ENCODE results near the gene CENPH.

GRCh38 chr5:69188811-69189161 is 597 bp upstream of the CENPH start:
- TF ChIP-seq GATA2 (IDR thresholded peaks at IDR 0.05; ENCODE audit: low read depth, low read length) (no peak), GATA3 (IDR thresholded peaks at IDR 0.05; ENCODE audit: low read depth, low read length) (no peak)
